DOHH2 (cell line): ENCODE data around the gene LLGL1.

Source experiments
- H3F3A ChIP-seq: fragments of 200-600 bp; sonication (generic), shearing (Covaris generic); 2 replicates; pipeline ENCODE4 v1.6.0; 2016; ENCODE audit warnings: antibody characterized with exemption, mild to moderate bottlenecking; ENCODE audit not compliant: control insufficient read depth, insufficient read depth
- H3K27ac ChIP-seq: fragments of 200-600 bp; sonication (generic); 2 replicates; pipeline ENCODE4 v1.5.1; 2014; ENCODE audit warnings: low read depth, mild to moderate bottlenecking, low read length, moderate library complexity
- H3K27me3 ChIP-seq: fragments of 200-600 bp; sonication (generic); 2 replicates; pipeline ENCODE4 v1.6.1; 2014; ENCODE audit warnings: mild to moderate bottlenecking, low read length, mixed read lengths; ENCODE audit not compliant: control insufficient read depth
- H3K36me3 ChIP-seq: fragments of 200-600 bp; sonication (generic); 2 replicates; pipeline ENCODE4 v1.6.1; 2014; ENCODE audit warnings: mild to moderate bottlenecking, low read length, moderate library complexity, mixed read lengths; ENCODE audit not compliant: control insufficient read depth
- H3K4me1 ChIP-seq: fragments of 200-600 bp; sonication (generic); 2 replicates; pipeline ENCODE4 v1.6.1; 2014; ENCODE audit warnings: mild to moderate bottlenecking, low read length, mixed read lengths; ENCODE audit not compliant: control insufficient read depth
- H3K4me2 ChIP-seq: fragments of 200-600 bp; sonication (generic); 2 replicates; pipeline ENCODE4 v1.6.0; 2014; ENCODE audit warnings: mild to moderate bottlenecking, low read length, moderate library complexity
- H3K4me3 ChIP-seq: fragments of 200-600 bp; sonication (generic); 2 replicates; pipeline ENCODE4 v1.5.1; 2014; ENCODE audit warnings: mild to moderate bottlenecking, low read length, mixed read lengths
- H3K79me2 ChIP-seq: fragments of 200-600 bp; sonication (generic); 2 replicates; pipeline ENCODE4 v1.6.1; 2014; ENCODE audit warnings: mild to moderate bottlenecking, low read length, mixed read lengths; ENCODE audit not compliant: control insufficient read depth
- H3K9me2 ChIP-seq: fragments of 200-600 bp; sonication (generic); replicated peaks from 2 replicates; pipeline ENCODE4 v1.6.1; 2014; ENCODE audit warnings: mild to moderate bottlenecking, low read length, mixed read lengths; ENCODE audit not compliant: control insufficient read depth
- H3K9me3 ChIP-seq: fragments of 200-600 bp; sonication (generic); 2 replicates; pipeline ENCODE4 v1.6.1; 2014; ENCODE audit warnings: antibody characterized with exemption, low read length, mixed read lengths; ENCODE audit not compliant: control insufficient read depth, insufficient read depth
- H4K20me1 ChIP-seq: fragments of 200-600 bp; sonication (generic); 2 replicates; pipeline ENCODE4 v1.6.0; 2014; ENCODE audit warnings: low read depth, mild to moderate bottlenecking, antibody characterized with exemption, low read length, moderate library complexity; ENCODE audit not compliant: control insufficient read depth, insufficient read depth
- EZH2phosphoT487 ChIP-seq: fragments of 200-600 bp; sonication (generic); IDR thresholded peaks from 2 replicates; pipeline ENCODE4 v1.6.1; 2017; ENCODE audit warnings: borderline replicate concordance, mild to moderate bottlenecking, antibody characterized with exemption, low read length, moderate library complexity, mixed read lengths
- TF ChIP-seq, protein P1 (sequence below): fragments of 200-600 bp; sonication (generic); IDR thresholded peaks from one replicate; pipeline ENCODE4 v1.5.1; 2014; ENCODE audit warnings: antibody characterized with exemption, mild to moderate bottlenecking, low read depth, low read length; ENCODE audit not compliant: poor library complexity, severe bottlenecking

LLGL1 gene

DNA sequence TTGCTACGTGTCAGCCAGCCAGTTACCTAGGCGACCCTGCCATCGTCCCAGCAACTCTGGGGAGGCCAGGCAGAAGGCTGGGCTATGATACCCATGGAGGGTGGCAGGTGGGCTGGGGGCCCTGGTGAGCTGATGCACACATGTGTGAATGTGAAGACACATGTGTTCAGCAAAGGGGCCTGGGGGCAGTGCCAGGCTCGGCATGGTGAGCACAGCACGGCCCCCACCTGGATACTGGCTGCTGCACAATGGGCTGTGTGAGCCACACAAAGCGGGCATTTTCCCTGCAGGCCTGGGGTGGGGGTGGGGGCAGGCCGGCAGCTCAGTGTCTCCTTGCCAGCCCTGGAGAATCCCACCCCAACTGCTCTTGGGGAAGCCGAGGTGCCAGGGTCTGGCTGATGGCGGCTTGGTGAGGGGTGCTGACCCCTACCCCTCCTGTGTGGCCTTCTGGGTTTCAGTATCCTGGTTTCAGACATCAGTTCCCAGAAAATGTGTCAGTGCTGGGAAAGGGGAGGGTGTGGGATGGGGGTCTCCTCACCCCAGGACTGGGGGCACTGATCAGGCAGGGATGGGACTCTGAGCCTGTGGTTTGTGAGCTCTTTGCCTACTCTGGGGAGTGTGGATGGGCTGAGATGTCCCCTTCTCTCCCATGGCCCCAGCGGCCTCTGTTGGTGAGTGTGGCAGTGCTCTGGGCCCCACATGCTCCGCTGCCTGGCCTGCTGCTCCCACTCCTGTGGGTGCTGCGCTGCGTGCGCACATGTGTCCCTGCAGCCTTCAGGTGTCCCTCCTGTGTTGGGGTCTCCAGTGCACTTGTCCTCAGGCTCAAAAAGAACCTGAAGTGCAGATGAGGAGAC, 5.1 kb downstream of the LLGL1 start:
- Histone ChIP-seq H3K4me2 (no peak overlapping the region), H3K9me3 (no peaks in the 10 kb centered on the region), H4K20me1 (no peaks in the 10 kb centered on the region), H3K36me3 (no peaks in the 10 kb centered on the region; the same call in 1 of the 2 replicates), H3K27me3 (no peaks in the 10 kb centered on the region), H3K9me2 (no peaks in the 10 kb centered on the region), H3K79me2 (peaks cover 8% of the 10 kb centered on the region), H3K27ac (no peak overlapping the region), H3K4me3 (no peak overlapping the region), H3K4me1 (peaks cover 9% of the 10 kb centered on the region), H3F3A (no peaks in the 10 kb centered on the region)
- TF ChIP-seq, protein P1, sequence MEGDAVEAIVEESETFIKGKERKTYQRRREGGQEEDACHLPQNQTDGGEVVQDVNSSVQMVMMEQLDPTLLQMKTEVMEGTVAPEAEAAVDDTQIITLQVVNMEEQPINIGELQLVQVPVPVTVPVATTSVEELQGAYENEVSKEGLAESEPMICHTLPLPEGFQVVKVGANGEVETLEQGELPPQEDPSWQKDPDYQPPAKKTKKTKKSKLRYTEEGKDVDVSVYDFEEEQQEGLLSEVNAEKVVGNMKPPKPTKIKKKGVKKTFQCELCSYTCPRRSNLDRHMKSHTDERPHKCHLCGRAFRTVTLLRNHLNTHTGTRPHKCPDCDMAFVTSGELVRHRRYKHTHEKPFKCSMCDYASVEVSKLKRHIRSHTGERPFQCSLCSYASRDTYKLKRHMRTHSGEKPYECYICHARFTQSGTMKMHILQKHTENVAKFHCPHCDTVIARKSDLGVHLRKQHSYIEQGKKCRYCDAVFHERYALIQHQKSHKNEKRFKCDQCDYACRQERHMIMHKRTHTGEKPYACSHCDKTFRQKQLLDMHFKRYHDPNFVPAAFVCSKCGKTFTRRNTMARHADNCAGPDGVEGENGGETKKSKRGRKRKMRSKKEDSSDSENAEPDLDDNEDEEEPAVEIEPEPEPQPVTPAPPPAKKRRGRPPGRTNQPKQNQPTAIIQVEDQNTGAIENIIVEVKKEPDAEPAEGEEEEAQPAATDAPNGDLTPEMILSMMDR, result no peak
- TF ChIP-seq EZH2phosphoT487, result no peak

DNA sequence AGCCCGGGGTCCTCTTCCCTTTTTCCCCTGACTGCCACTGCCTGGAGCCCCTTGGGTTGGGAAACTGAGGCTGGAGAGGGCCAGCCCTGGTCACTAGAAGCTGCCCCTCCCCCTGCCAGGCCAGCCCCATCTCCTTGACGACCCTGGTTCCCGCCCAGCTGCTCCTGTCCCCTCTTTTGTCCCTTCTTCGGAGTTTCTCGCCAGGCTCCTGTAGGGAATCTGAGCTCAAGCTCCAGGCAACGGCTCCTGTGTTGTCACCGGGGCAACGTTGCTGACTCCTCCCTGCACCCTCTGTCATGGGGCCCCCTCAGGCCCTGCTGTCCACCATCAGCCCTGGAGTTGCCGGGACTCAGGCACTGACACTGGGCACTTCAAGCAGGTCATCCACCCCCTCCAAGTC, 5.7 kb downstream of the LLGL1 start:
- Histone ChIP-seq H4K20me1 (no peaks in the 10 kb centered on the region), H3F3A (no peaks in the 10 kb centered on the region)
- TF ChIP-seq, protein P1, result no peak
- no peak for TF ChIP-seq EZH2phosphoT487

DNA sequence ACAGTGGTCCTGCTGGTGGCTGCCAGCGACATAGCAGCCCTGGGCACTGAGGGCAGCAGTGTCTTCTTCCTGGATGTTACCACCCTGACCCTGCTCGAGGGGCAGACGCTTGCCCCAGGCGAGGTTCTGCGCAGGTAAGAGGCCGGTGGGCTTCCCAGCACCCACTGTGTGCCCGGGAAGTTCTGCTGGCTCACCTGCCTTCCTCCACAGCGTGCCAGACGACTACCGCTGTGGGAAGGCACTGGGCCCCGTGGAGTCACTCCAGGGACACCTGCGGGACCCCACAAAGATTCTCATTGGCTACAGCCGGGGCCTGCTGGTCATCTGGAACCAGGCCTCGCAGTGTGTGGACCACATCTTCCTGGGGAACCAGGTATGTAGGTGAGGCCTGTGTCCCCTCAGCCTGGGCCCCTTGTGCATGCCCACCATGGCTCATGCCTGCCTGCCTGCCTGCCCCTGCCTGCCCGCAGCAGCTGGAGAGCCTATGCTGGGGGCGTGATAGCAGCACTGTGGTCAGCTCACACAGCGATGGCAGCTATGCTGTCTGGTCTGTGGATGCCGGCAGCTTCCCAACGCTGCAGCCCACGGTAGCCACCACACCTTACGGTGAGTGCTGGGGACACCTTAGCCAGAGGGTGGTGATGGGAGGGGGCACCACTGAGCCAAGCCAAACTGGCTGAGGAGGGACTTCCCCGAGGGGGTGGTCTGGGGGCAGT, 8.5 kb downstream of the LLGL1 start:
- no peaks in the 10 kb centered on the region; the same call in 1 of the 2 replicates for H3K36me3 ChIP-seq
- no peaks in the 10 kb centered on the region for H4K20me1 ChIP-seq
- no peak overlapping the region for H3K4me3 ChIP-seq

More for the DNA sequence above, 5.7 kb downstream of the LLGL1 start:
- no peaks in the 10 kb centered on the region for H3K9me2 ChIP-seq
- no peak overlapping the region for H3K27ac ChIP-seq
- H3K36me3 ChIP-seq, result no peaks in the 10 kb centered on the region; the same call in 1 of the 2 replicates
- H3K27me3 ChIP-seq, result no peaks in the 10 kb centered on the region
- H3K4me2 ChIP-seq, result no peak overlapping the region
- peaks cover 4% of the 10 kb centered on the region for H3K79me2 ChIP-seq
- H3K4me1 ChIP-seq, result peaks cover 6% of the 10 kb centered on the region
- H3K9me3 ChIP-seq, result no peaks in the 10 kb centered on the region
- no peak overlapping the region for H3K4me3 ChIP-seq

More for the DNA sequence above, 8.5 kb downstream of the LLGL1 start:
- H3K79me2 ChIP-seq, result no peaks in the 10 kb centered on the region
- H3F3A ChIP-seq, result no peaks in the 10 kb centered on the region
- no peaks in the 10 kb centered on the region for H3K9me2 ChIP-seq
- no peak overlapping the region for H3K4me2 ChIP-seq
- no peaks in the 10 kb centered on the region for H3K4me1 ChIP-seq
- TF ChIP-seq EZH2phosphoT487, result no peak
- TF ChIP-seq, protein P1, result no peak
- H3K27ac ChIP-seq, result no peak overlapping the region
- H3K9me3 ChIP-seq, result no peaks in the 10 kb centered on the region
- H3K27me3 ChIP-seq, result no peaks in the 10 kb centered on the region
